Suprapubic skin (tissue), 4 donors: Measurements from ENCODE around the gene RBM33. TPM values are rescaled to one million over a fixed set of nuclear protein-coding genes. Genes with fewer than 3 reads are reported as not detected.

Experiments
- DNase-seq, 2 donors: peaks; one replicate each; pipeline ENCODE4 v3.0.0-alpha.2; 2019; ENCODE audit warnings: low spot score in 2 of 2
- H3K27ac ChIP-seq: fragments of 200-600 bp; sonication (generic); one replicate; pipeline ENCODE4 v1.5.1; 2019
- H3K27me3 ChIP-seq: fragments of 200-600 bp; sonication (generic); one replicate; pipeline ENCODE4 v1.5.1; 2019
- H3K36me3 ChIP-seq: fragments of 200-600 bp; sonication (generic); one replicate; pipeline ENCODE4 v1.5.1; 2019
- H3K4me1 ChIP-seq: fragments of 200-600 bp; sonication (generic); one replicate; pipeline ENCODE4 v1.5.1; 2019
- H3K4me3 ChIP-seq: fragments of 200-600 bp; sonication (generic); one replicate; pipeline ENCODE4 v1.5.1; 2019; ENCODE audit warnings: mild to moderate bottlenecking
- H3K9me3 ChIP-seq: fragments of 200-600 bp; sonication (generic); one replicate; pipeline ENCODE4 v1.5.1; 2019
- CTCF ChIP-seq, 2 donors: fragments of 200-600 bp in 1 of 2; fragments of 450-650 bp in 1 of 2; sonication (generic) in 1 of 2; IDR thresholded peaks; one replicate each; pipeline ENCODE4 v1.5.1; 2016 to 2019; ENCODE audit warnings: antibody characterized with exemption in 2 of 2, mild to moderate bottlenecking in 1 of 2, moderate library complexity in 1 of 2
- EP300 ChIP-seq: sonication (generic); formaldehyde crosslinking; IDR thresholded peaks from one replicate; pipeline ENCODE4 v1.6.1; 2017; ENCODE audit warnings: antibody characterized with exemption
- POLR2A ChIP-seq, 2 donors: fragments of 450-650 bp; IDR thresholded peaks; one replicate each; pipeline ENCODE4 v1.6.1; 2017; ENCODE audit warnings: antibody characterized with exemption in 2 of 2, mild to moderate bottlenecking in 2 of 2, moderate library complexity in 2 of 2
- POLR2AphosphoS5 ChIP-seq, 3 donors: sonication (generic); formaldehyde crosslinking; IDR thresholded peaks; one replicate each; pipeline ENCODE4 v1.6.1; 2017; ENCODE audit warnings: antibody characterized with exemption in 3 of 3
- whole genome bisulfite sequencing: methylation state at CpG from one replicate; pipeline ENCODE4 v1.1.5; 2018; 5-methylcytosine and 5-hydroxymethylcytosine counted together
- total RNA-seq, 4 donors: library from RNA; depleted of rRNA; stranded (reverse); fragments of >200 nt; gene quantifications; one replicate each; pipeline ENCODE4 v1.1.0, GENCODE V29; 2016

Gene RBM33
- total RNA-seq, 4 donors from 2014 or later, result 37.4 to 121 (median 58.2) TPM

GRCh38 chr7:155729847-155730246, 85.4 kb downstream of the RBM33 start:
- H3K36me3 ChIP-seq, result peaks cover 33% of the 10 kb centered on the region
- H3K9me3 ChIP-seq, result no peaks in the 10 kb centered on the region
- no peak overlapping the region for H3K27ac ChIP-seq
- H3K4me3 ChIP-seq, result no peak overlapping the region
- WGBS, result 61% methylated on average over 6 of the region's 6 CpGs
- TF ChIP-seq EP300 (no peak), POLR2AphosphoS5 (IDR thresholded peaks at IDR 0.05) (no peak), POLR2A (IDR thresholded peaks at IDR 0.05) (no peak), CTCF (IDR thresholded peaks at IDR 0.05) (no peak)
- DNase-seq, result no peak
- peaks cover 25% of the 10 kb centered on the region for H3K4me1 ChIP-seq
- H3K27me3 ChIP-seq, result no peaks in the 10 kb centered on the region

- TF ChIP-seq CTCF (IDR thresholded peaks at IDR 0.05) (no peak), POLR2A (IDR thresholded peaks at IDR 0.05) (no peak), POLR2AphosphoS5 (IDR thresholded peaks at IDR 0.05) (no peak), EP300 (no peak)
Measured at GRCh38 chr7:155731380-155731779, 86.9 kb downstream of the RBM33 start.

GRCh38 chr7:155731871-155732270, 87.4 kb downstream of the RBM33 start:
- Histone ChIP-seq H3K9me3 (no peaks in the 10 kb centered on the region), H3K36me3 (peaks cover 33% of the 10 kb centered on the region), H3K27me3 (no peaks in the 10 kb centered on the region), H3K4me3 (no peak overlapping the region), H3K4me1 (peaks cover 25% of the 10 kb centered on the region), H3K27ac (no peak overlapping the region)
- TF ChIP-seq POLR2AphosphoS5 (IDR thresholded peaks at IDR 0.05), result no peak
- TF ChIP-seq POLR2A (IDR thresholded peaks at IDR 0.05), result no peak
- no peak for TF ChIP-seq CTCF (IDR thresholded peaks at IDR 0.05)
- no peak for TF ChIP-seq EP300
- WGBS, result 100% methylated on average over 1 of the region's 1 CpG
- DNase-seq, result no peak

More at GRCh38 chr7:155731380-155731779, 86.9 kb downstream of the RBM33 start:
- no peak overlapping the region for H3K4me3 ChIP-seq
- H3K27ac ChIP-seq, result no peak overlapping the region
- no peaks in the 10 kb centered on the region for H3K9me3 ChIP-seq
- H3K36me3 ChIP-seq, result peaks cover 33% of the 10 kb centered on the region
- 71% methylated on average over 3 of the region's 3 CpGs for WGBS
- no peaks in the 10 kb centered on the region for H3K27me3 ChIP-seq
- DNase-seq, result no peak
- peaks cover 25% of the 10 kb centered on the region for H3K4me1 ChIP-seq

GRCh38 chr7:155732286-155732685, 87.8 kb downstream of the RBM33 start:
- 94% methylated on average over 6 of the region's 6 CpGs for WGBS
- DNase-seq, result no peak
- H3K36me3 ChIP-seq, result peaks cover 30% of the 10 kb centered on the region
- H3K27me3 ChIP-seq, result no peaks in the 10 kb centered on the region
- peaks cover 25% of the 10 kb centered on the region for H3K4me1 ChIP-seq
- H3K9me3 ChIP-seq, result no peaks in the 10 kb centered on the region
- H3K27ac ChIP-seq, result no peak overlapping the region
- no peak overlapping the region for H3K4me3 ChIP-seq
- TF ChIP-seq CTCF (IDR thresholded peaks at IDR 0.05), result no peak

GRCh38 chr7:155733582-155734444, 89.4 kb downstream of the RBM33 start:
- Histone ChIP-seq H3K4me1 (peaks cover 25% of the 10 kb centered on the region), H3K27me3 (no peaks in the 10 kb centered on the region), H3K27ac (no peak overlapping the region), H3K36me3 (peaks cover 30% of the 10 kb centered on the region), H3K9me3 (no peaks in the 10 kb centered on the region), H3K4me3 (no peak overlapping the region)
- DNase-seq, result no peak
- TF ChIP-seq EP300 (no peak), CTCF (IDR thresholded peaks at IDR 0.05) (no peak), POLR2AphosphoS5 (IDR thresholded peaks at IDR 0.05) (no peak), POLR2A (IDR thresholded peaks at IDR 0.05) (no peak)
- WGBS, result 66% methylated on average over 14 of the region's 14 CpGs
